AG09309 (cell line): ENCODE data around the gene RASA2.
"Not testable (repeated sequence)": the region's sequence is repeated elsewhere in the genome, so short reads cannot be mapped to it uniquely, and the experiment has no call there.

Experiments used
- DNase-seq: peaks from one replicate; pipeline ENCODE4 v3.0.0-alpha.2; 2010; ENCODE audit warnings: low read depth
- H3K4me3 ChIP-seq: 2 replicates; pipeline ENCODE4 v1.5.1; 2011; ENCODE audit warnings: mild to moderate bottlenecking, low read depth, low read length, moderate library complexity; ENCODE audit not compliant: control insufficient read depth
- TF ChIP-seq, protein P1 (sequence below): IDR thresholded peaks from 2 replicates; pipeline ENCODE4 v1.5.1; 2011; ENCODE audit warnings: mild to moderate bottlenecking, low read depth, low read length, inconsistent platforms; ENCODE audit not compliant: insufficient read depth, control insufficient read depth; ENCODE audit errors: missing control alignments

The RASA2 gene

DNA sequence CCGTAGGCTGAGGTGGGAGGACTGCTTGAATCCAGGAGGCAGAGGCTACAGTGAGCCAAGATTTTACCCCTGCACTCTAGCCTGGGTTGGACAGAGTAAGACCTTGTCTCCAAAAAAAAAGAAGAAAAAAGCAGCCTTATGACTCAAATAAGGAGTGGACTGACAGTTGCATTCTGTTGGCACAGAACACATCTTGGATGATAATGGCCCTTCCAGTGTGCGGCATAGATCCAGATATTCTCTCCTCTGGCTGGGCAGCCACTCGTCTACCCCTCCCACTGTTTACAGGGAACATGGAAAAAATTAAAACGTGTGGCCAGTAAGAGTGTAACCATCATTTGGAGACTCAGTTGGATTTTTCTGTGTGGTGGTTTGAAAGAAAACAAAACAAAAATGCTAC lies 132.6 kb downstream of the RASA2 start:
- no peak overlapping the region for H3K4me3 ChIP-seq
- DNase-seq, result no peak
- TF ChIP-seq, protein P1, sequence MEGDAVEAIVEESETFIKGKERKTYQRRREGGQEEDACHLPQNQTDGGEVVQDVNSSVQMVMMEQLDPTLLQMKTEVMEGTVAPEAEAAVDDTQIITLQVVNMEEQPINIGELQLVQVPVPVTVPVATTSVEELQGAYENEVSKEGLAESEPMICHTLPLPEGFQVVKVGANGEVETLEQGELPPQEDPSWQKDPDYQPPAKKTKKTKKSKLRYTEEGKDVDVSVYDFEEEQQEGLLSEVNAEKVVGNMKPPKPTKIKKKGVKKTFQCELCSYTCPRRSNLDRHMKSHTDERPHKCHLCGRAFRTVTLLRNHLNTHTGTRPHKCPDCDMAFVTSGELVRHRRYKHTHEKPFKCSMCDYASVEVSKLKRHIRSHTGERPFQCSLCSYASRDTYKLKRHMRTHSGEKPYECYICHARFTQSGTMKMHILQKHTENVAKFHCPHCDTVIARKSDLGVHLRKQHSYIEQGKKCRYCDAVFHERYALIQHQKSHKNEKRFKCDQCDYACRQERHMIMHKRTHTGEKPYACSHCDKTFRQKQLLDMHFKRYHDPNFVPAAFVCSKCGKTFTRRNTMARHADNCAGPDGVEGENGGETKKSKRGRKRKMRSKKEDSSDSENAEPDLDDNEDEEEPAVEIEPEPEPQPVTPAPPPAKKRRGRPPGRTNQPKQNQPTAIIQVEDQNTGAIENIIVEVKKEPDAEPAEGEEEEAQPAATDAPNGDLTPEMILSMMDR, result no peak

DNA sequence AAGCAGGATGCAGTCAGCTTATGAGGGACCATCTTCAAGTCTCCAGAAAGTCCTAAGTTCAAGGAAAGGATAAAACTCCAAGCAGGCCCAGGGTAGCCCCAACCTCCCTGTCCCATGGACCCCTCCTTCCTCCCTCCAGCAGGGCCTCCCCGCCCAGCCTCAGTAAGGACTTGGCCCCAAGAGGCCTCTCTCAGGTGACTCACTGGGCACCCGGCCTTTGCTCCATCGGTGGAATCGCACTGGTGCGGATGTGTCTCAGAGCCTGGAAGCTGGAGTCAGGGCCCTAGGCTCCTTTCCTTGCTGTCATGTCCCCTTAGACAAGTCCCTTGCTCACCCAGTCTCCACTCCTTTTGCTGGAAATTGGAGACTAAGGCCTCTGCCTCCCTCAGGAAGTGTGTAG lies 136.9 kb downstream of the RASA2 start:
- DNase-seq, result no peak
- TF ChIP-seq, protein P1, result no peak
- H3K4me3 ChIP-seq, result no peak overlapping the region

DNA sequence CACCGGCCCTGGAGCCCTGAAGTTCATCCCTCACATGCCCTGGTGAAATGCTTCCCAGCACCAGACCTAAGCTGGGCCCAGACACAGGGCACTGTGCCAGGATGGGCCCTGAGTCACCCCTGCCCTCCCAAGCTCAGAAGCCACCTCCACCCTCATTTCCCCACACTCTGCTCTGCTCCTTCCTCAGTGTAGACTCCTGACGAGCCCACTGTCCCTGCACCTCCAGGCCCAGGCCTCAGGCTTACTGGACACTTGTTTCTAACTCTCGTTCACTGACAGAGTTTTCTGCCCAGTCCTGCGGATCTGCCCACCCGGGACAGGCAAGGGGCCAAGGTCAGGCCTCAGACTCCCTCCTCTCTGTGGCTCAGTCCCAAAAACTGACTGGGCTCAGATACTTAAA lies 138.7 kb downstream of the RASA2 start:
- no peak for DNase-seq
- TF ChIP-seq, protein P1, result no peak
- H3K4me3 ChIP-seq, result no peak overlapping the region

DNA sequence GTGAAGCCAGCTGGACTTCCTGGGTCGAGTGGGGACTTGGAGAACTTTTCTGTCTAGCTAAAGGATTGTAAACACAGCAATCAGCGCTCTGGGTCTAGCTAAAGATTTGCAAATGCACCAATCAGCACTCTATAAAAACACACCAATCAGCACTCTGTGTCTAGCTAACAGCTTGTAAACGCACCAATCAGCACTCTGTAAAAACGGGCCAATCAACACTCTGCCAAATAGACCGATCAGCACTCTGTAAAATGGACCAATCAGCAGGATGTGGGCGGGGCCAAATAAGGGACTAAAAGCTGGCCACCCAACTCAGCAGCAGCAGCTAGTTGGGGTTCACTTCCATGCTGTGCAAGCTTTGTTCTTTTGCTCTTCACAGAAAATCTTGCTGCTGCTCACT lies 141.5 kb downstream of the RASA2 start:
- DNase-seq, result not testable (repeated sequence)

DNA sequence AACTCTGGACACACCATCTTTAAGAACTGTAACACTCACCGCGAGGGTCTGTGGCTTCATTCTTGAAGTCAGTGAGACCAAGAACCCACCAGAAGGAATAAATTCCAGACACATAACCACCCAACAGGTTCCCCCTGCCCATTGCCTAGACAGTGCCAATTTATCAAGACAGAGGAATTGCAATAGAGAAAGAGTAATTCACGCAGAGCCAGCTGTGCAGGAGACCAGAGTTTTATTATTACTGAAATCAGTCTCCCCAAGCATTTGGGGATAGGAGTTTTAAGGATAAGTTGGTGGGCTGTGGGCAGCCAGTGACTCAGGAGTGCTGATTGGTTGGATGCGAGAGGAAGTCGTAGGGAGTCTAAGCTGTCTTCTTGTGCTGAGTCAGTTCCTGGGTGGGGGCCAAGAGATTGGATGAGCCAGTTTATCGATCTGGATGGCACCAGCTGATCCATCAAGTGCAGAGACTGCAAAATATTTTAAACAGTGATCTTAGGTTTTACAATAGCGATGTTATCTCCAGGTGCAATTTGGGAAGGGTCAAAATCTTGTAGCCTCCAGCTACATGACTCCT lies 142.1 kb downstream of the RASA2 start:
- not testable (repeated sequence) for H3K4me3 ChIP-seq, DNase-seq

More for the DNA sequence above, 141.5 kb downstream of the RASA2 start:
- H3K4me3 ChIP-seq, result not testable (repeated sequence)

DNA sequence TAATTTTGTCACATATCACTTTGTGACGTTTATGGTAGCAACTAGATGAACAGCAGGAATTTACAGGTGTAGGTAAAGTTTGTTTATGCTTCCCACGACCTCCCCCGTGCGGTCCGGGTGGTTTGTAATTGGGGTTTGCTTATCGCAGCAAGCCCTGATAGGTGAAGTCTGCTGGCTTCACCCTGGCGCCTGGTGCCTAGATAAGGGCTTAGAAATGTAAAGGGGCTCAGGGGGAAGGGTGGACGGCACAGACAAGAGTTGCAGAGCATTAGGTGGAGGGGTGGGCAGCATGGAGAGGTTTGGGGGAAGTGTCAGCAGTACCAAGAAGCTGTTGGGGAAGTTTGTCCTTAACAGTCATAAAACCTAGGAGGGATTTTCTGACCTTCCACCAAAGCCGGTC lies 143.1 kb downstream of the RASA2 start:
- no peak overlapping the region for H3K4me3 ChIP-seq
- no peak for DNase-seq
- TF ChIP-seq, protein P1, result no peak

DNA sequence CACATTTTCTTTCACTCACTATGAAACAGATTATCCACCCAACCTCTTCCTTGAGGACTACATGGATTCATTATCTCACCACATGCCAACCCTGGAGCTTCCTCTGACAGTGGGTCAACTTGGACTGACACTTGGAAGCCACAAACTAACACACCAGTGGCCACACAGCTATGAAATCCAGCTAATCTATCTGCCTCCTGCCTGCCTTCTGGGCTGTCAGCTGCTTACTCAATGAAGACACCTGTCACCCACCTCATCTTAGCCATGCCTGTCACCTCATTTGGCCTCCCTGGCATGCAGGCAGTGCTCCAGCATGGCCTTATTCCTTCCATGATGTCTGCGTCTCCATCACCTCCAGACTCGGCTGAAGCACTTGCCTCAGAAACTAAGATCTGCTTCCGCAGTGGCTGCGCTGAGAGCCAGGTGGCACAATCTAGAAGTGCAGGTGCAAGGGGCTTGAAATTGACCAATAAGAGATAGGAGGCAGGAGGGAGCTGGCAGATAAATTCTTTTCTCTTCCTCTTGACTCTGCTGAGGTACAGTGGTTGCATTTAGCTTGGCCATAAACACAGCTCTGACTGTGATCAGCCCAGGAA lies 146.1 kb downstream of the RASA2 start:
- H3K4me3 ChIP-seq, result no peak overlapping the region
- DNase-seq, result no peak
- TF ChIP-seq, protein P1, result no peak

DNA sequence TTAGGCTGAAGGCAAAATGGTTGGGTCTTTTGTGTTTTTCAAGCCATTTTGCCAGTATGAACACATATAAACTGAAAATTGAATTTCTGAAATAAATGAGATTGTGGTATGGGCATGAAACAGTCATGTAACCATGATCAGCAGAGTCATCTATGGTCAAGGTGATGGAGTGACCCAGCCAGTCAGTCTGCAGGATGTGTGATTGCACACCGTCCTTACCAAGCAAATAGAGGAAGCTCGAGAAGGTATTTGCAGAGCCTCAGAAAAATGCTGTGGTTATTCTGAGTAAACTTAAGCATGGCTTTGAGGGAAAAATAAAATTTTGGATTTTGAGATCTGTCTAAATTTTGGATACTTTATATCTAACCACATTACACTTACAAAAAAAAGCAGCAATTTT lies 155.4 kb downstream of the RASA2 start:
- TF ChIP-seq, protein P1, result no peak
- H3K4me3 ChIP-seq, result no peak overlapping the region
- no peak for DNase-seq
